Measurements from ENCODE around the gene FARP2. TPM values are rescaled to one million over a fixed set of nuclear protein-coding genes. Genes with fewer than 3 reads are reported as not detected.

The FARP2 gene
- total and polyA plus RNA-seq, 2 of the 13 experiments (the other 11 are each of a cell fraction or from before 2014, with no cell fraction given) = 28.0 to 45.4 TPM

DNA sequence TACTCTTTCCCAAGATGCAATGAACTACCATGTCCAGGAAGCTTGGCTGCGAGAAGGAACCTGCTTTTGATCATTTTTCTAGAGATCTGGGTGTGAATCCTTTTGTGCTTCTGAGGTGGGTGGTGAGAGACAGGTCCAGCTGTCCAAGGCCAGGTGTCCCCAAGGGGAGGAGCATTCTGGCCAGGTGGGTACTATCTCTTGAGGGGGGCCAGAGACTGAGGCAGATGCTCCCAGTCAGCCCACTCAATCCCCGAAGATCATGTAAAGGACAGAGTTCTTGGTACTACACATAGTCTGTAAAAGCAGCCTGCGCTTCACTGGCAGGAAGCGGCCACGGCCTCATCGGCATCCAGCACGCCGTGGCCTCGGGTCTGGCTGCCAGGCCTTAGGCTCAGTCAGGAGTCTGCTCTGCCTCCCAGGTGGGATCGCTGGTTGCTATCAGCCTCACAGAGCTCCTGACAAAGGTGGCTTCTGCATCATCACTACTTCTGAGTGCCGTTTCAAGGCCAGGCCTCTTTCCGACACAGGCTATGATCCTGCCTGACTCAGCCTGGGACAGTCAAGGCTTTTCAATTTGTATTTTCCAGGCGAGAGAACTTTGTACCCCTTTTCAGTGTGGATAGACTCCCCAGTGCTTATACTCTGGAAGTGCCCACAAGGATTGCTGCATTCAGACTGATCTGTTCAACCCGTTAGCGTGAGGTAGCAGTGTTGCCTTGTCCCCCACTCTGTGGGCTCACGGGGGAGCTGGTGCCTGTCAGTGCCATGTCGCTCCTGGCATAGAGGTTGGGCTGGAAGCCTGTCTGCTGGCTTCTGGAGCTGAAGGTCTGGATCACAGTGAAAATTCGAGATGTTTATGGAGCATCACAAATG lies 123.2 kb downstream of the FARP2 start:
- Histone ChIP-seq H3K4me2 (ENCODE audit: low read depth, low read length) (peak overlapping the region; percentile 75), H3K4me3 (replicated peaks in 1 of 3; ENCODE audit: insufficient read depth in 1 of 3, low read depth in 2 of 3, low read length in 3 of 3) (peak overlapping the region in 2 of 3 experiments; percentile 4 to 40; a peak in 2 of 6 replicates), H3K4me1 (ENCODE audit: insufficient read depth, low read length) (peaks cover 29% of the 10 kb centered on the region), H2AFZ (ENCODE audit: low read length) (no peak overlapping the region), H4K20me1 (ENCODE audit: insufficient read depth, low read length) (no peaks in the 10 kb centered on the region), H3K27ac (ENCODE audit: extremely low read length, insufficient read depth, low read length) (peak overlapping the region; percentile 67), H3K27me3 (ENCODE audit: control insufficient read depth in 1 of 2, insufficient read depth in 2 of 2, low read length in 2 of 2) (no peaks in the 10 kb centered on the region), H3K9ac (ENCODE audit: insufficient read depth, low read depth, low read length) (peak overlapping the region; percentile 42), H3K36me3 (replicated peaks in 1 of 2; ENCODE audit: control insufficient read depth in 1 of 2, insufficient read depth in 2 of 2, low read length in 2 of 2) (no peaks in the 10 kb centered on the region), H3K79me2 (ENCODE audit: insufficient read depth, low read length) (no peaks in the 10 kb centered on the region), H3K9me3 (ENCODE audit: low read length) (no peaks in the 10 kb centered on the region)
- ChIA-PET CTCF (ENCODE audit: low intra/inter-chr PET ratio, low total read pairs) (interaction anchor here (0.5 kb wide), 1 partner anchor 68 kb away, joined by 3 read pairs; no protein-coding TSS in a partner anchor), POLR2A (interaction anchor here (0.7 to 1.7 kb wide), 5 partner anchors 14 to 131 kb away, joined by 3 to 11 read pairs (median 5); partner anchors contain the start of gene STK25)
- intact Hi-C loops (cut with micrococcal nuclease; ENCODE audit: unreplicated experiment) = no loop called here
- ATAC-seq (peak; percentile 93), FAIRE-seq (peak; percentile 81), DNase-seq (ENCODE audit: low spot score) (peak; percentile 90)
- WGBS (ENCODE audit: low lambda C conversion rate) = 37% methylated on average over 17 of the region's 18 CpGs
- no TSS peak for BruUV-seq (replicated peaks)
- in situ Hi-C loops (cut with HindIII; ENCODE audit: extremely low pct_ligation_motif_present, low pct_unique_long_range_greater_than_20kb) = no loop called here
- TF ChIP-seq BORCS8-MEF2B (CRISPR knock-in tag; IDR thresholded peaks at IDR 0.05) (no peak), ARHGAP35 (CRISPR knock-in tag; IDR thresholded peaks at IDR 0.05; ENCODE audit: borderline replicate concordance) (peak; percentile 2; the same call in 1 of the 2 replicates), NCOA2 (CRISPR knock-in tag; IDR thresholded peaks at IDR 0.05) (no peak), ZFY (CRISPR knock-in tag; IDR thresholded peaks at IDR 0.05) (peak; percentile 61; the same call in 1 of the 2 replicates), CENPT (CRISPR knock-in tag; IDR thresholded peaks at IDR 0.05; ENCODE audit: low read depth) (no peak), ZNF337 (CRISPR knock-in tag; IDR thresholded peaks at IDR 0.05; ENCODE audit: borderline replicate concordance, low read depth) (no peak), SKI (IDR thresholded peaks at IDR 0.05; ENCODE audit: partially characterized antibody) (no peak), ZNF331 (CRISPR knock-in tag; IDR thresholded peaks at IDR 0.05) (peak; percentile 61), ZBTB33 (CRISPR knock-in tag; IDR thresholded peaks at IDR 0.05) (peak; percentile 34; the same call in 1 of the 2 replicates), HOXA7 (CRISPR knock-in tag; IDR thresholded peaks at IDR 0.05) (no peak), ATF1 (CRISPR knock-in tag; IDR thresholded peaks at IDR 0.05) (no peak), DZIP1 (CRISPR knock-in tag; IDR thresholded peaks at IDR 0.05) (no peak), SPEN (CRISPR knock-in tag; IDR thresholded peaks at IDR 0.05; ENCODE audit: low read depth) (0 out of 2 replicates have a peak, but pooled peaks have one; percentile 26), KAT7 (CRISPR knock-in tag; IDR thresholded peaks at IDR 0.05; ENCODE audit: borderline replicate concordance) (0 out of 2 replicates have a peak, but pooled peaks have one; percentile 22), SMC3 (IDR thresholded peaks at IDR 0.05; ENCODE audit: low read length) (peak; percentile 31; the same call in 1 of the 2 replicates)
- TF ChIP-seq, protein P1, sequence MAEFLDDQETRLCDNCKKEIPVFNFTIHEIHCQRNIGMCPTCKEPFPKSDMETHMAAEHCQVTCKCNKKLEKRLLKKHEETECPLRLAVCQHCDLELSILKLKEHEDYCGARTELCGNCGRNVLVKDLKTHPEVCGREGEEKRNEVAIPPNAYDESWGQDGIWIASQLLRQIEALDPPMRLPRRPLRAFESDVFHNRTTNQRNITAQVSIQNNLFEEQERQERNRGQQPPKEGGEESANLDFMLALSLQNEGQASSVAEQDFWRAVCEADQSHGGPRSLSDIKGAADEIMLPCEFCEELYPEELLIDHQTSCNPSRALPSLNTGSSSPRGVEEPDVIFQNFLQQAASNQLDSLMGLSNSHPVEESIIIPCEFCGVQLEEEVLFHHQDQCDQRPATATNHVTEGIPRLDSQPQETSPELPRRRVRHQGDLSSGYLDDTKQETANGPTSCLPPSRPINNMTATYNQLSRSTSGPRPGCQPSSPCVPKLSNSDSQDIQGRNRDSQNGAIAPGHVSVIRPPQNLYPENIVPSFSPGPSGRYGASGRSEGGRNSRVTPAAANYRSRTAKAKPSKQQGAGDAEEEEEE (CRISPR knock-in tag; IDR thresholded peaks at IDR 0.05; ENCODE audit: borderline replicate concordance) = no peak; the same call in 1 of the 2 replicates

All from HepG2 (cell line).